Endothelial cell of umbilical vein (primary cell): ENCODE data around the gene ACSS1. TPM values are rescaled to one million over a fixed set of nuclear protein-coding genes. Genes with fewer than 3 reads are reported as not detected.

Experiments
- BruUV-seq: library from RNA; stranded (reverse); fragments of 400-500 nt; replicated peaks from 2 replicates; lab custom pipeline; 2021; lab: Mats Ljungman, UMichigan
- CTCF ChIA-PET: fragments of 300-600, 350-600 bp; sonication (Branson Sonifier 250); formaldehyde crosslinking; loops from one replicate; lab custom pipeline; 2021; ENCODE audit warnings: antibody characterized with exemption, inconsistent platforms; lab: Charles Lee
- POLR2A ChIA-PET: fragments of 300-600, 350-600 bp; sonication (Branson Sonifier 250); formaldehyde crosslinking; loops from one replicate; lab custom pipeline; 2021; ENCODE audit warnings: antibody characterized with exemption, inconsistent platforms; lab: Charles Lee
- DNase-seq: peaks from one replicate; pipeline ENCODE4 v3.0.0-alpha.2; 2011; ENCODE audit warnings: low read depth, low spot score
- FAIRE-seq: peaks from 2 replicates; lab custom pipeline; 2011; peaks lifted over from hg19 to GRCh38; lab: Jason Lieb, UNC
- H2AFZ ChIP-seq: 2 replicates; pipeline ENCODE4 v1.6.0; 2012; ENCODE audit warnings: low read depth, low read length, control low read depth, inconsistent platforms
- H3K27ac ChIP-seq: 2 replicates; pipeline ENCODE4 v1.5.1; 2011; ENCODE audit warnings: low read depth, mild to moderate bottlenecking, control low read depth, low read length, moderate library complexity; ENCODE audit not compliant: insufficient read depth
- H3K27me3 ChIP-seq, 2 experiments: 2 replicates each; pipeline versions ENCODE4 v1.6.0 to v1.6.1; 2011; ENCODE audit warnings: low read length in 2 of 2, mixed read lengths in 1 of 2; ENCODE audit not compliant: control insufficient read depth in 2 of 2, insufficient read depth in 2 of 2
- H3K36me3 ChIP-seq, 2 experiments: 2 replicates in 1 of 2; 3 replicates in 1 of 2; pipeline ENCODE4 v1.5.1; 2011; ENCODE audit warnings: low read length in 2 of 2, mild to moderate bottlenecking in 1 of 2, moderate library complexity in 1 of 2; ENCODE audit not compliant: control insufficient read depth in 2 of 2, insufficient read depth in 2 of 2; ENCODE audit errors: extremely low read depth in 1 of 2
- H3K4me1 ChIP-seq: 3 replicates; pipeline ENCODE4 v1.5.1; 2011; ENCODE audit warnings: mild to moderate bottlenecking, low read length; ENCODE audit not compliant: control insufficient read depth, insufficient read depth; ENCODE audit errors: extremely low read depth
- H3K4me2 ChIP-seq: 2 replicates; pipeline ENCODE4 v1.6.1; 2011; ENCODE audit warnings: low read length, control low read depth, mixed read lengths; ENCODE audit not compliant: insufficient read depth
- H3K4me3 ChIP-seq, 3 experiments: fragments of 200-600 bp in 1 of 3; sonication (generic), shearing (Covaris generic) in 1 of 3; replicated peaks in 1 of 3; 2 replicates each; pipeline ENCODE4 v1.5.1; 2011 to 2016; ENCODE audit warnings: control low read depth in 3 of 3, low read length in 3 of 3, mild to moderate bottlenecking in 2 of 3, inconsistent platforms in 1 of 3, low read depth in 1 of 3, moderate library complexity in 1 of 3; ENCODE audit not compliant: insufficient read depth in 1 of 3
- H3K79me2 ChIP-seq: 2 replicates; pipeline ENCODE4 v1.6.0; 2012; ENCODE audit warnings: low read length, inconsistent platforms; ENCODE audit not compliant: control insufficient read depth, insufficient read depth
- H3K9ac ChIP-seq: replicated peaks from 2 replicates; pipeline ENCODE3; 2011; ENCODE audit warnings: low read length, control low read depth; ENCODE audit not compliant: insufficient read depth; ENCODE audit errors: extremely low read depth
- H3K9me1 ChIP-seq: replicated peaks from 3 replicates; pipeline ENCODE4 v1.6.0; 2011; ENCODE audit warnings: mild to moderate bottlenecking, low read length; ENCODE audit not compliant: control insufficient read depth, insufficient read depth; ENCODE audit errors: extremely low read depth
- H3K9me3 ChIP-seq: replicated peaks from 2 replicates; pipeline ENCODE4 v1.5.1; 2012; ENCODE audit warnings: low read length, inconsistent platforms; ENCODE audit not compliant: control insufficient read depth, insufficient read depth
- H4K20me1 ChIP-seq: replicated peaks from 2 replicates; pipeline ENCODE3; 2011; ENCODE audit warnings: mild to moderate bottlenecking, low read length; ENCODE audit not compliant: control insufficient read depth, insufficient read depth; ENCODE audit errors: extremely low read depth
- CTCF ChIP-seq, 2 donors: IDR thresholded peaks; 1 replicate in 1 of 2; 2 replicates in 1 of 2; pipeline ENCODE4 v1.5.1; 2011; ENCODE audit warnings: low read length in 2 of 2, mild to moderate bottlenecking in 2 of 2, moderate library complexity in 2 of 2, control low read depth in 1 of 2, inconsistent platforms in 1 of 2, low read depth in 1 of 2; ENCODE audit not compliant: insufficient read depth in 1 of 2; ENCODE audit errors: extremely low read depth in 1 of 2
- EZH2 ChIP-seq: IDR thresholded peaks from 2 replicates; pipeline ENCODE4 v1.6.1; 2012; ENCODE audit warnings: borderline replicate concordance, low read depth, mild to moderate bottlenecking, moderate library complexity, low read length, inconsistent platforms; ENCODE audit not compliant: severe bottlenecking
- FOS ChIP-seq: IDR thresholded peaks from 2 replicates; pipeline ENCODE4 v1.6.1; 2011; ENCODE audit warnings: mild to moderate bottlenecking, low read length, moderate library complexity, borderline replicate concordance; ENCODE audit not compliant: insufficient read depth
- GATA2 ChIP-seq: IDR thresholded peaks from 2 replicates; pipeline ENCODE4 v1.7.0; 2011; ENCODE audit warnings: low read depth, mild to moderate bottlenecking, moderate library complexity, mixed read lengths, low read length; ENCODE audit not compliant: insufficient read length, insufficient read depth
- JUN ChIP-seq: IDR thresholded peaks from 2 replicates; pipeline ENCODE4 v1.6.1; 2011; ENCODE audit warnings: borderline replicate concordance, low read depth; ENCODE audit not compliant: insufficient read length, insufficient read depth
- MAX ChIP-seq: IDR thresholded peaks from 2 replicates; pipeline ENCODE4 v1.6.1; 2011; ENCODE audit not compliant: insufficient read depth, insufficient read length
- MYC ChIP-seq: IDR thresholded peaks from one replicate; pipeline ENCODE4 v1.6.1; 2011; ENCODE audit warnings: mild to moderate bottlenecking, low read depth, low read length
- POLR2A ChIP-seq: IDR thresholded peaks from 2 replicates; pipeline ENCODE4 v1.6.1; 2012; ENCODE audit warnings: low read depth, mild to moderate bottlenecking, control low read depth, low read length
- POLR2AphosphoS5 ChIP-seq: IDR thresholded peaks from 2 replicates; pipeline ENCODE4 v1.6.1; 2012; ENCODE audit warnings: low read depth, mild to moderate bottlenecking, control low read depth, low read length, moderate library complexity; ENCODE audit not compliant: insufficient read depth
- dilution Hi-C: fragments of 300-500 bp; cut with MboI; formaldehyde crosslinking; loops from one replicate; pipeline ENCODE4 v1.15.0; 2019; ENCODE audit warnings: low sequenced_read_pairs; ENCODE audit not compliant: extremely low pct_ligation_motif_present
- intact Hi-C: fragments of 100-400 bp; cut with micrococcal nuclease; formaldehyde crosslinking; loops from one replicate; pipeline ENCODE4 v1.10.0; 2022
- polyA plus RNA-seq, 4 experiments: library from polyadenylated mRNA; depleted of rRNA in 3 of 4; stranded (reverse) in 3 of 4; unstranded in 1 of 4; fragments of >200 nt; gene quantifications; 2 replicates each; pipeline versions ENCODE4 v1.2.1 to v1.2.3, GENCODE V29; 2011 to 2012; ENCODE audit warnings: missing spikeins in 1 of 4
- total RNA-seq: library from RNA; stranded (reverse); gene quantifications from 2 replicates; pipeline ENCODE4 v1.2.3, GENCODE V29; 2021

Gene ACSS1
- total and polyA plus RNA-seq, 2 donors (not counting 3 experiments of a cell fraction or from before 2014, with no cell fraction given) = 6.2 to 17.9 TPM

- dilution Hi-C loops = no loop called here
- no TSS peak for BruUV-seq
- intact Hi-C loops = loop anchor here (1.0 kb wide), 2 partner anchors 69 to 115 kb away; no protein-coding TSS in a partner anchor
- no peaks in the 10 kb centered on the region for H4K20me1 ChIP-seq
- no peak overlapping the region for H3K4me3 ChIP-seq
- FAIRE-seq (no peak), DNase-seq (no peak)
- H3K9me3 ChIP-seq = no peaks in the 10 kb centered on the region
- no peaks in the 10 kb centered on the region for H3K4me1 ChIP-seq
- CTCF ChIA-PET = interaction anchor here (1.0 to 4.4 kb wide), 8 partner anchors 20 to 334 kb away, joined by 3 to 96 read pairs (median 4); partner anchors contain the start of genes APMAP and PYGB
- peaks cover 16 to 17% of the 10 kb centered on the region in 2 experiments for H3K27me3 ChIP-seq
- no peaks in the 10 kb centered on the region for H3K9me1 ChIP-seq
- POLR2A ChIA-PET = interaction anchor here (0.6 kb wide), 1 partner anchor 358 kb away, joined by 5 read pairs; no protein-coding TSS in a partner anchor
- H3K36me3 ChIP-seq = no peaks in the 10 kb centered on the region
- no peak overlapping the region for H3K9ac ChIP-seq
- H3K79me2 ChIP-seq = no peaks in the 10 kb centered on the region
- no peak overlapping the region for H3K4me2 ChIP-seq
- no peak overlapping the region for H2AFZ ChIP-seq
- no peak overlapping the region for H3K27ac ChIP-seq
- TF ChIP-seq POLR2A (no peak), MYC (no peak)
Measured at GRCh38 chr20:25064561-25065071, 6.7 kb upstream of the ACSS1 start.

GRCh38 chr20:25063981-25064380, 6.0 kb upstream of the ACSS1 start:
- intact Hi-C loops = no loop called here
- CTCF ChIA-PET = interaction anchor here (1.0 to 4.4 kb wide), 7 partner anchors 30 to 335 kb away, joined by 3 to 96 read pairs (median 5); partner anchors contain the start of genes APMAP and PYGB

More at GRCh38 chr20:25063981-25064380, 6.0 kb upstream of the ACSS1 start:
- Histone ChIP-seq H3K4me1 (no peaks in the 10 kb centered on the region), H3K4me2 (no peak overlapping the region), H3K79me2 (no peaks in the 10 kb centered on the region), H3K27ac (no peak overlapping the region), H3K9me3 (no peaks in the 10 kb centered on the region), H3K9me1 (no peaks in the 10 kb centered on the region), H4K20me1 (no peaks in the 10 kb centered on the region), H3K27me3 (peaks cover 15 to 16% of the 10 kb centered on the region in 2 experiments), H3K36me3 (no peaks in the 10 kb centered on the region), H3K9ac (no peak overlapping the region), H3K4me3 (no peak overlapping the region), H2AFZ (no peak overlapping the region)
- dilution Hi-C loops = no loop called here
- no peak for DNase-seq
- no TSS peak for BruUV-seq
- TF ChIP-seq CTCF (IDR thresholded peaks at IDR 0.05; ENCODE audit: extremely low read depth in 1 of 2, insufficient read depth in 1 of 2, low read depth in 1 of 2, low read length in 2 of 2) (no peak), GATA2 (no peak), MYC (no peak), EZH2 (no peak), POLR2A (no peak), FOS (no peak), MAX (no peak), JUN (no peak), POLR2AphosphoS5 (no peak)
- FAIRE-seq = no peak
- POLR2A ChIA-PET = no interaction called here
